ENCODE data around the gene FGFR3.
"Not testable (repeated sequence)": the region's sequence is repeated elsewhere in the genome, so short reads cannot be mapped to it uniquely, and the experiment has no call there.

Gene FGFR3

GRCh38 chr4:1843852-1844251 is 50.8 kb downstream of the FGFR3 start:
- no peak for DNase-seq

- DNase-seq: not testable (repeated sequence)
These were observed 51.5 kb downstream of the FGFR3 start for GRCh38 chr4:1844618-1845017.

- no peak for DNase-seq
These were observed 53.5 kb downstream of the FGFR3 start for GRCh38 chr4:1846580-1846979.

- DNase-seq: no peak
These were observed 57.2 kb downstream of the FGFR3 start for GRCh38 chr4:1850276-1850675.

- DNase-seq: no peak
These were observed 58.1 kb downstream of the FGFR3 start for GRCh38 chr4:1851160-1851559.

- DNase-seq: no peak
These were observed 58.7 kb downstream of the FGFR3 start for GRCh38 chr4:1851575-1852410.

- no peak for DNase-seq
These were observed 60.0 kb downstream of the FGFR3 start for GRCh38 chr4:1852904-1853623.

GRCh38 chr4:1854752-1855151 is 61.7 kb downstream of the FGFR3 start:
- no peak for DNase-seq

GRCh38 chr4:1855333-1856070 is 62.4 kb downstream of the FGFR3 start:
- peak; percentile 20 for DNase-seq

GRCh38 chr4:1856071-1856942 is 63.2 kb downstream of the FGFR3 start, which contains the start of gene LETM1:
TSS of gene LETM1 (minus strand) at chr4:1856156. CDS start at chr4:1855950, 206 bp downstream.
- peak; percentile 95 for DNase-seq

GRCh38 chr4:1856943-1857699 is 64.0 kb downstream of the FGFR3 start:
- DNase-seq: no peak

GRCh38 chr4:1857931-1858330 is 64.8 kb downstream of the FGFR3 start:
- no peak for DNase-seq
